DMS79 treated with DMSO at 0.1 percent for 48 hours (cell line): Measurements from ENCODE around the gene SPEN.

Source experiments
- DNase-seq: peaks from one replicate; lab custom pipeline; 2025; lab: John Stamatoyannopoulos, UW

Gene SPEN

GRCh38 chr1:15948595-15949452 is 101.3 kb downstream of the SPEN start:
- no peak for DNase-seq

- peak; percentile 7 for DNase-seq
Observed at GRCh38 chr1:15949453-15950245, 102.1 kb downstream of the SPEN start.

DNA sequence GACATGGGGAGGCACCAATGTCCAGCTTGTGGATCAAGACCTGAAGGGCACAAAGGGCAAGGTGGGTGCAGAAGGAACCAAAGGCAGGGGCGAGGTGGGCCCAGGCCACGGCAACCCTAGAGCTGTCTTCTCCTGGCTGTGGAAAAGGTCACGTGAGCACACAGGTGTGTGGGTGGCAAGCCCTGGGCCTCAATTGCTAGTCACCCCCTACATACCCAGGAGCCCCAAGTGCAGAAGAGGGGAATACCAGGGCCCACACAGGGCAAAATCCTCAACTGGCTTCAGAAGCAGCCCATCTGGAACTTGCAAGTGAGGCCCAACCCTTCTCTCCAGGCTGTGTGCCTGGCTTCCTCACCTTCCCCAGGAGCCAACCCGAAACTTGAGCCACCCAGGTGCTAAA is 102.8 kb downstream of the SPEN start:
- DNase-seq, result no peak

- no peak for DNase-seq
Observed at GRCh38 chr1:15950763-15951295, 103.3 kb downstream of the SPEN start.

- DNase-seq, result no peak
Observed at GRCh38 chr1:15951341-15952153, 104.0 kb downstream of the SPEN start.

- DNase-seq, result no peak
Observed at GRCh38 chr1:15952317-15953258, 105.1 kb downstream of the SPEN start.

- DNase-seq, result peak; percentile 72
Observed at GRCh38 chr1:15953294-15953771, 105.8 kb downstream of the SPEN start.

DNA sequence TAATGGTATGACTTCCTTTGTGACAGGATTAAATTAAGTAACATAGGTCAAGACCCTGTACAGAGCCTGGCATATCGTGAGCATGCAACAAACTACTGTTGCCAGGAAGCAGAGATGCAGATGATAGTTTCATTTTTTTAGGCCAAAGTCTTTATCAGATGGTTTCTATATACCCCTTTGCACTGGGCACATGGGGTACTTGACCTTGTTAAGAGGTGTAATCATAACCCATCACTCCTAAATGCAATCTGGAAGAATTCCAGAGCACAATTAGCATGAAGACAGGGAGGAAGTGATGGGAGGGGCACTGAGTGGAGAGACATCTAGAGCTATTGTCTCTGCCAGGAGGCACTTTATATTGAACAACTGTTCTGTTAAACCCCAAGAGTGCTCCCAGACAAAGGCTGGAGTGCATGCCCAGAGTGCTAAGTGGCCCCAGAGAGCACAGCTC is 106.3 kb downstream of the SPEN start:
- DNase-seq, result peak; percentile 98

- DNase-seq, result no peak
Observed at GRCh38 chr1:15954316-15954715, 106.8 kb downstream of the SPEN start.

GRCh38 chr1:15955552-15955951 is 108.0 kb downstream of the SPEN start:
- no peak for DNase-seq

DNA sequence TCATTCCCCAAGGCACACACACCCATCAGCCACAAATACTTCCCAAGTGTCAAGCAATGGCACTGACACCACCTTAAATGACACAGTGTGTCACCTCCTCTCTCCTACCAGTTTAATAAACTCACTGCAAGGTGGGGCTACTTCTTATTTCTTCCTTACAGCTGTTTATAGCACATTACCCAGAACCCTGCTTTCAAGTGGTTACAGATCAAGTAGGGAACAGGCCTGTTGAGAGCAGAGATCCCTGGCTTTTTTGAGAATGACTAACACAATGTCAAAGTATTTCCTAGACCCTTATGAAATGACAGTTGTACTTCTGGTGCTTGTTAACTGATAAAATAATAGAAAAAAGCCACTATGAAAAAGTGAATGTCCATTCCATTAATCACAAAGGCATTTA is 108.6 kb downstream of the SPEN start:
- peak; percentile 6 for DNase-seq

- no peak for DNase-seq
Observed at GRCh38 chr1:15957221-15958095, 110.0 kb downstream of the SPEN start.

- no peak for DNase-seq
Observed at GRCh38 chr1:15958111-15958510, 110.6 kb downstream of the SPEN start.

- no peak for DNase-seq
Observed at GRCh38 chr1:15958793-15959192, 111.3 kb downstream of the SPEN start.

DNA sequence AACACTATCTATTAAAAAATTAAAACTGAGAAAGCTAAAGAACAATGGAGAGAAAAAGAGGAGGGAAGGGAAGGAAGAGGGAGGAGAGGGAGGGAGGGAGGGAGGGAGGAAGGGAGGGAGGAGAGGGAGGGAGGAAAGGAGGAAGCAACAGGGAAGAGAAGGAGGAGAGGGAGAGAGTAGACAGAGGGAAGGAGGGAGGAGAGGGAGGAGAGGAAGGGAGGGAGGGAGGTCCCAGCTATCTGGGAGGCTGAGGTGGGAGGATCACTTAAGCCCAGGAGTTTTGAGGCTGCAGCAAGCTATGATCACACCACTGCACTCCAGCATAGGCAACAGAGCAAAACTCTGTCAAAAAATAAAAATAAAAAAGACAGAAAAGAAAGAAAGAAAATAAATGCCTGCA is 111.9 kb downstream of the SPEN start:
- DNase-seq, result no peak

DNA sequence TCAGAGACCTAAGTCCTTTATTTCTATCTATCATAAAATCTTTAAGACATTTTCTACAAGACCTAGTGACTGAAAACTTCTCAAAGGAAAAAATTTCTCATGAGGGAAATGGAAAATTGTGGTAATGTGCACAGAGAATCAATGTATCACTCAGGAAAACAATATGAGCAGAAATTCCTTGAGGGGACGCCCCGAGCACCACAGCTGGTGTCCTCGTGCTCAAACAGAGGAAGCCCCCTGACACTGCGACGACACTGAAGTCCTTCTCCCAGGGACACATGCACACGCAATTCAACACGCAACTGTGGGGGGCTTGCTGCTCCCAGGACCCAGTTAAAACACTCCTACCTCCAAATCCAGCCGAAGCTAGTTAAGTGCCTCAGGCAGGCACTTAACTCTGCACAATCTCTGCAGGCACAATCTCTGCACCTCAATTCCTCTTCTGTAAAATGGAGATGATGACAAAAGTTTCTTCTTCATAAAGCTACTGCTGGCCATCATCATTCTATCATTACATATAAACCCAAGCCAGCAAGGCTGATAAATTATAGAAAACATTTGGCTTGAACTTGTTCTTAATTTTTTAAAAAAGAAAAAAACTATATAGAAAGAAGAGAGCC is 112.4 kb downstream of the SPEN start:
- DNase-seq, result no peak

GRCh38 chr1:15960808-15961207 is 113.3 kb downstream of the SPEN start:
- no peak for DNase-seq

DNA sequence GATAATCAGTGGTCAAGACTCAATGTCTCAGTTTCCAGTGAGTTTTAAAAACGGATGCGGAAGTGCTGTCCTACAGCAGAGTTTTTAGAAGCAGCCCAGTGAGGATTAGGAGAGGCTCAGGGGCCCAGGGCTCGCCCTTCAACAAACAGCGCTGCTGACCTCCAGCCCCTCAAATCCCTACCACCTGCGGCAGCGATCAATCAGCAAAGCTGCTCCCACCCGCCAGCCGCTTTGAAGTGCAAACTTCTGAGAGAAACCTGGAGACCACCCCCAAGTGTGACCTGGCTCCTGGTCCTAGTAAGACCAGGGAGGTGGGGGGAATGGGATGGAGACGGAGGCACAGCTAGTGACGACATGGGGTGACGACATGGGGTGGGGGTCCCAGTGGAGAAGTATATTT is 114.0 kb downstream of the SPEN start:
- no peak for DNase-seq

- DNase-seq, result no peak
Observed at GRCh38 chr1:15962176-15962575, 114.7 kb downstream of the SPEN start.
